OCI-LY1 (cell line): ENCODE measurements around the gene KLHDC7A.

Experiments used
- H2AFZ ChIP-seq: fragments of 200-600 bp; sonication (generic), shearing (Covaris generic); 2 replicates; pipeline ENCODE4 v1.6.0; 2014; ENCODE audit warnings: antibody characterized with exemption, mild to moderate bottlenecking, low read length
- H3F3A ChIP-seq: fragments of 200-600 bp; sonication (generic), shearing (Covaris generic); 2 replicates; pipeline ENCODE4 v1.6.0; 2014; ENCODE audit warnings: mild to moderate bottlenecking, antibody characterized with exemption, low read length, moderate library complexity; ENCODE audit not compliant: insufficient read depth
- H3K27ac ChIP-seq: fragments of 200-600 bp; sonication (generic); 2 replicates; pipeline ENCODE4 v1.5.1; 2014; ENCODE audit warnings: low read length, mixed run types, mild to moderate bottlenecking, low read depth; ENCODE audit not compliant: poor library complexity, severe bottlenecking
- H3K27me3 ChIP-seq: fragments of 200-600 bp; sonication (generic); 2 replicates; pipeline ENCODE4 v1.6.0; 2014; ENCODE audit warnings: antibody characterized with exemption, mild to moderate bottlenecking, low read length, moderate library complexity; ENCODE audit not compliant: insufficient read depth
- H3K36me3 ChIP-seq: fragments of 200-600 bp; sonication (generic); 2 replicates; pipeline ENCODE4 v1.6.1; 2014; ENCODE audit warnings: mild to moderate bottlenecking, antibody characterized with exemption, low read length, moderate library complexity, mixed read lengths; ENCODE audit not compliant: insufficient read depth
- H3K4me1 ChIP-seq: fragments of 200-600 bp; sonication (generic); 2 replicates; pipeline ENCODE4 v1.5.1; 2014; ENCODE audit warnings: mild to moderate bottlenecking, low read length, moderate library complexity; ENCODE audit not compliant: insufficient read depth, severe bottlenecking
- H3K4me2 ChIP-seq: fragments of 200-600 bp; sonication (generic), shearing (Covaris generic); 2 replicates; pipeline ENCODE4 v1.6.1; 2014; ENCODE audit warnings: low read length
- H3K4me3 ChIP-seq: fragments of 200-600 bp; sonication (generic); 2 replicates; pipeline ENCODE4 v1.5.1; 2014; ENCODE audit warnings: low read length, low read depth, mild to moderate bottlenecking, mixed read lengths; ENCODE audit not compliant: poor library complexity, severe bottlenecking
- H3K79me2 ChIP-seq: fragments of 200-600 bp; shearing (Covaris generic); 2 replicates; pipeline ENCODE4 v1.6.1; 2016; ENCODE audit warnings: mixed run types, low read length, mixed read lengths; ENCODE audit not compliant: insufficient read depth
- H3K9ac ChIP-seq: fragments of 200-600 bp; sonication (generic), shearing (Covaris generic); 2 replicates; pipeline ENCODE4 v1.6.1; 2014; ENCODE audit warnings: mild to moderate bottlenecking, low read length, mixed read lengths
- H3K9me2 ChIP-seq: fragments of 200-600 bp; sonication (generic), shearing (Covaris generic); 2 replicates; pipeline ENCODE4 v1.6.1; 2014; ENCODE audit warnings: low read depth, mild to moderate bottlenecking, low read length, mixed read lengths
- H3K9me3 ChIP-seq: fragments of 200-600 bp; shearing (Covaris generic); 2 replicates; pipeline ENCODE4 v1.6.1; 2014; ENCODE audit warnings: low read length, mixed read lengths
- H4K20me1 ChIP-seq: fragments of 200-600 bp; sonication (generic), shearing (Covaris generic); 2 replicates; pipeline ENCODE4 v1.6.0; 2016; ENCODE audit warnings: mild to moderate bottlenecking, low read length; ENCODE audit not compliant: insufficient read depth
- EZH2 ChIP-seq: fragments of 200-600 bp; sonication (generic), shearing (Covaris generic); IDR thresholded peaks from 2 replicates; pipeline ENCODE4 v1.8.0; 2017; ENCODE audit warnings: borderline replicate concordance, mixed run types, mild to moderate bottlenecking, antibody characterized with exemption, low read length, moderate library complexity, mixed read lengths
- TF ChIP-seq, protein P1 (sequence below): fragments of 200-600 bp; sonication (generic), shearing (Covaris generic); IDR thresholded peaks from 2 replicates; pipeline ENCODE4 v1.5.1; 2017; ENCODE audit warnings: mild to moderate bottlenecking, antibody characterized with exemption, low read length, moderate library complexity, mixed read lengths

KLHDC7A gene

DNA sequence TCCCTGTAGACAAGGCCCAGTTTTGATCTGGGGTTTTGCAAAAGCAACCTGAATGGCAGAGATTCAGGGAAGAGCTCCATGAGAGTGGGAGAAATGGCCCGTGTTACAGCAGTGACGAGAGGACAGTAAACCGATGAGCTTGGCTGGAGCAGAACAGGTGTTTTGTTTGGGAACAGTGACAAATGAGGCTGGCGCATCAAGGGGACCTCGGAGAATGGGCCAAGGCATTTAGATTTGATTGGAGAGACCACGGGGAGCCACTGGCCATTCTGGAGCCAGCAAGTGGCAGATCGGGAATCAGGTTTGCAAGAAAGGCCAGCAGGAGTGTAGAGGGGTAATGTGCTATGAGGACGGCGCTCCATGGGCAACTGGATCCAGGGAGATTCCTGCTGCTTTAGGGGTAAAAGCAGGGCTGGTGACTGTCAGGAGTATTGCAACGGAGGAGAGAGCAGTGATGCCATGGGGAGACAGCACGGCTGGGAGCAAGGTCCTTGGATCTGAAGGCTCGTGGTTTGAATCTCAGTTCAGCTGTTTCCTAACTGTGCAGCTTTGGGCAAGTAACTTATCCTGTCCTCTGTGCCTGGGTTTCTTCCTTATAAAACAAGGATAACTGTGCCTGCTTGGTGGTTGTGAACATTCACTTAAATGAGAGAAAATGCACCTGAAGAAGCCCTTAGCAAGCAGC, 9.9 kb upstream of the KLHDC7A start:
- Histone ChIP-seq H3K27ac (no peak overlapping the region), H3K79me2 (no peaks in the 10 kb centered on the region), H4K20me1 (no peaks in the 10 kb centered on the region), H3K36me3 (no peaks in the 10 kb centered on the region), H3K9ac (no peak overlapping the region), H3K9me3 (no peaks in the 10 kb centered on the region), H3K27me3 (no peaks in the 10 kb centered on the region; the same call in 1 of the 2 replicates), H3K4me2 (no peak overlapping the region), H2AFZ (no peak overlapping the region), H3K4me1 (no peaks in the 10 kb centered on the region), H3K9me2 (no peaks in the 10 kb centered on the region), H3F3A (no peaks in the 10 kb centered on the region), H3K4me3 (no peak overlapping the region)
- TF ChIP-seq, protein P1, sequence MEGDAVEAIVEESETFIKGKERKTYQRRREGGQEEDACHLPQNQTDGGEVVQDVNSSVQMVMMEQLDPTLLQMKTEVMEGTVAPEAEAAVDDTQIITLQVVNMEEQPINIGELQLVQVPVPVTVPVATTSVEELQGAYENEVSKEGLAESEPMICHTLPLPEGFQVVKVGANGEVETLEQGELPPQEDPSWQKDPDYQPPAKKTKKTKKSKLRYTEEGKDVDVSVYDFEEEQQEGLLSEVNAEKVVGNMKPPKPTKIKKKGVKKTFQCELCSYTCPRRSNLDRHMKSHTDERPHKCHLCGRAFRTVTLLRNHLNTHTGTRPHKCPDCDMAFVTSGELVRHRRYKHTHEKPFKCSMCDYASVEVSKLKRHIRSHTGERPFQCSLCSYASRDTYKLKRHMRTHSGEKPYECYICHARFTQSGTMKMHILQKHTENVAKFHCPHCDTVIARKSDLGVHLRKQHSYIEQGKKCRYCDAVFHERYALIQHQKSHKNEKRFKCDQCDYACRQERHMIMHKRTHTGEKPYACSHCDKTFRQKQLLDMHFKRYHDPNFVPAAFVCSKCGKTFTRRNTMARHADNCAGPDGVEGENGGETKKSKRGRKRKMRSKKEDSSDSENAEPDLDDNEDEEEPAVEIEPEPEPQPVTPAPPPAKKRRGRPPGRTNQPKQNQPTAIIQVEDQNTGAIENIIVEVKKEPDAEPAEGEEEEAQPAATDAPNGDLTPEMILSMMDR: no peak
- no peak for TF ChIP-seq EZH2

DNA sequence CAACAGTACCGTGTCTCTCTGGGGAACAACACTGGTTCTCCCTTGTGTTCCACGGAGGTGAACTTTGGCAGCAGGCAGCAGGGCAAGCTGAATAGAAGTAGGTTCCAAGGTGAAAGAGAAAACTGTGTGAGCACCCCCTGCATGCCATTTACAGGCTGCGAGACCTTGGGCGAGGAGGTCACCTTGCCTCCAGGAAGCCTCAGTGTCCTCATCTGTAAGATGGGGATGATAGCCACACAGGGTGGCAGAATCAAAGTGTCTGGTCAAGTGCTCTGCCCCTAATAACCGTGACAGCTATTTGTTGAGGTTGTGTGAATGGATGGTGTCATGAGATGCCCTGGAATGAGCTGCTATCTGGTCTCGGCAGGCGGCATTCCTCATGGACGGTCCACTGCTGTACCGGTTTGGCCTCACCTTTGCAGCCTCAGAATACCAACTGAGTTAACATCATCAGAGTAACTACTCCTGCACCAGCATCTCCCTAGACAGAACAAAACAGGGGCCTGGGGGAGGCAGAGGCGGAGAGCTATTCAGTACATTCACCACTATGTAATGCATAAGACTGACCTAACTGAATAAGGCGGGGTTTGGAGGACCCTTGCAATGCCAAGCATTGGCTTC, 7.4 kb upstream of the KLHDC7A start:
- H3K4me3 ChIP-seq: no peak overlapping the region
- H3K4me2 ChIP-seq: no peak overlapping the region
- H4K20me1 ChIP-seq: no peaks in the 10 kb centered on the region
- no peaks in the 10 kb centered on the region for H3K9me3 ChIP-seq
- TF ChIP-seq EZH2: no peak
- TF ChIP-seq, protein P1: no peak
- H3K4me1 ChIP-seq: no peaks in the 10 kb centered on the region
- H3K27me3 ChIP-seq: no peaks in the 10 kb centered on the region
- H3K9ac ChIP-seq: no peak overlapping the region
- H2AFZ ChIP-seq: no peak overlapping the region
- no peak overlapping the region for H3K27ac ChIP-seq
- no peaks in the 10 kb centered on the region for H3K79me2 ChIP-seq
- no peaks in the 10 kb centered on the region for H3K36me3 ChIP-seq
- no peaks in the 10 kb centered on the region for H3K9me2 ChIP-seq
- no peaks in the 10 kb centered on the region for H3F3A ChIP-seq

DNA sequence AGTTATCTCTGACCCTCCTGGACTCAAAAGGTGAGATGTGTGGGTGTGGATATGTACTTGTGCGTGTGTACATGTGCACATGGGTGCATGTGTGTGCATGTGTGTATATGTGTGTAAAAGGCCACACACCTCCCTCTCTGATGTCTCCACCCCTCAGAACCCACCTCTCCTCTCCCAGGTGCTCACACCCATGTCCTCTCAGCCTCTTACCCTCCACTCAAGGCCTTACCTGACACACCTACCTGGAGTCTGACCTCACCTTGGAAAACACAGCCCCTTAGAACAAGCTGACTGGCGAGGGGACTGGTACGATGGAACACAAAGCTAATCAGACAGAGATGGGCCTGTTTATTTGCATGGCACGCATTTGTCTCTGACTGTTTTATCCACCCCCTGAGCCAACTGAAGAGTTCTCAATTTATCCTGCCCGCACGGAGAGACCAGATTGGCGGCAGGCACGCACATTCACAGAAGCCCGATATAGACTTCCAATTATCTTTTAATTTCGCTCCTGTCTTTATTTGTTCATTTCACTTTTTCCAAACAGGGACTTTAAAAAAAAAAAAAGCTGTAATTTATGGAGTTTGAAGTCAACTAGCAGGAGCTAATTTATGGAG, 6.1 kb upstream of the KLHDC7A start:
- no peaks in the 10 kb centered on the region for H3K9me2 ChIP-seq
- H3K79me2 ChIP-seq: no peaks in the 10 kb centered on the region
- TF ChIP-seq, protein P1: no peak
- TF ChIP-seq EZH2: no peak
- no peaks in the 10 kb centered on the region for H3K9me3 ChIP-seq
- H3K4me2 ChIP-seq: no peak overlapping the region
- H3K27me3 ChIP-seq: no peaks in the 10 kb centered on the region
- H3K36me3 ChIP-seq: no peaks in the 10 kb centered on the region
- H4K20me1 ChIP-seq: no peaks in the 10 kb centered on the region
- H3F3A ChIP-seq: no peaks in the 10 kb centered on the region
- H3K4me3 ChIP-seq: no peak overlapping the region
- H3K9ac ChIP-seq: no peak overlapping the region
- H3K4me1 ChIP-seq: no peaks in the 10 kb centered on the region
- H3K27ac ChIP-seq: no peak overlapping the region
- no peak overlapping the region for H2AFZ ChIP-seq
